ENCODE data around the gene TMF1.

The TMF1 gene

GRCh38 chr3:69079269-69080159, 27.4 kb upstream of the TMF1 start:
- DNase-seq (ENCODE audit: low spot score), result no peak

GRCh38 chr3:69072928-69073327, 20.8 kb upstream of the TMF1 start:
- no peak for DNase-seq (ENCODE audit: low spot score)

GRCh38 chr3:69066121-69066520, 14.0 kb upstream of the TMF1 start:
- no peak for DNase-seq (ENCODE audit: low spot score)

- DNase-seq (ENCODE audit: low spot score), result no peak
These were observed 13.3 kb upstream of the TMF1 start for GRCh38 chr3:69065318-69065964.

GRCh38 chr3:69063636-69064035, 11.5 kb upstream of the TMF1 start:
- no peak for DNase-seq (ENCODE audit: low spot score)

GRCh38 chr3:69059688-69060087, 7.6 kb upstream of the TMF1 start:
- DNase-seq (ENCODE audit: low spot score), result no peak

GRCh38 chr3:69058947-69059224, 6.8 kb upstream of the TMF1 start:
- no peak for DNase-seq (ENCODE audit: low spot score)

- DNase-seq (ENCODE audit: low spot score), result no peak
These were observed 6.2 kb upstream of the TMF1 start for GRCh38 chr3:69058180-69058946.

- no peak for DNase-seq (ENCODE audit: low spot score)
These were observed 352 bp upstream of the TMF1 start for GRCh38 chr3:69052472-69052898.

- no peak for DNase-seq (ENCODE audit: low spot score)
These were observed 3.1 kb downstream of the TMF1 start for GRCh38 chr3:69048990-69049389.

GRCh38 chr3:69044608-69045007, 7.5 kb downstream of the TMF1 start:
- DNase-seq (ENCODE audit: low spot score), result no peak

- DNase-seq (ENCODE audit: low spot score), result no peak
These were observed 18.7 kb downstream of the TMF1 start for GRCh38 chr3:69033470-69033869.

- no peak for DNase-seq (ENCODE audit: low spot score)
These were observed 19.4 kb downstream of the TMF1 start for GRCh38 chr3:69032737-69033136.

- DNase-seq (ENCODE audit: low spot score), result no peak
These were observed 20.0 kb downstream of the TMF1 start for GRCh38 chr3:69032142-69032541.

- DNase-seq (ENCODE audit: low spot score), result no peak
These were observed 20.5 kb downstream of the TMF1 start for GRCh38 chr3:69031635-69032034.

GRCh38 chr3:69020857-69021256, 31.3 kb downstream of the TMF1 start:
- no peak for DNase-seq (ENCODE audit: low spot score)

GRCh38 chr3:69020424-69020823, 31.7 kb downstream of the TMF1 start:
- DNase-seq (ENCODE audit: low spot score), result no peak

GRCh38 chr3:69016901-69017300, 35.2 kb downstream of the TMF1 start:
- DNase-seq (ENCODE audit: low spot score), result no peak

GRCh38 chr3:69016102-69016501, 36.0 kb downstream of the TMF1 start:
- no peak for DNase-seq (ENCODE audit: low spot score)

- DNase-seq (ENCODE audit: low spot score), result no peak
These were observed 38.0 kb downstream of the TMF1 start for GRCh38 chr3:69014022-69014580.

- DNase-seq (ENCODE audit: low spot score), result peak; percentile 63
These were observed 38.7 kb downstream of the TMF1 start, which contains the start of gene EOGT for GRCh38 chr3:69013253-69014021. TSS of gene EOGT (minus strand) at chr3:69013684. CDS start at chr3:69009846, 3,838 bp downstream.

GRCh38 chr3:69012800-69013252, 39.3 kb downstream of the TMF1 start:
- DNase-seq (ENCODE audit: low spot score), result peak; percentile 32
